A549 (cell line): ENCODE data around the gene OR5T3. TPM values are rescaled to one million over a fixed set of nuclear protein-coding genes. Genes with fewer than 3 reads are reported as not detected.
"Not testable (repeated sequence)": the region's sequence is repeated elsewhere in the genome, so short reads cannot be mapped to it uniquely, and the experiment has no call there.

Source experiments
- ATAC-seq, 2 experiments: fragments of 200-7000 bp in 1 of 2; fragments of >200 bp in 1 of 2; cut with Nextera tagmentation in 1 of 2; cut with Tn5 transposase in 1 of 2; 3 replicates each; pipeline versions ENCODE4 v1.8.0 to v1.9.1; 2018 to 2020; ENCODE audit warnings: mild to moderate bottlenecking in 1 of 2, moderate library complexity in 1 of 2
- CTCF ChIA-PET: fragments of 300-600 bp; sonication (Branson Sonifier 250); formaldehyde crosslinking; extraction: SDS; loops from one replicate; lab custom pipeline; 2021; ENCODE audit warnings: antibody characterized with exemption, inconsistent platforms; lab: Yijun Ruan, JAX
- POLR2A ChIA-PET: fragments of 350-600 bp; formaldehyde crosslinking; extraction: SDS; loops from one replicate; lab custom pipeline; 2021; ENCODE audit warnings: antibody characterized with exemption, inconsistent platforms; lab: Yijun Ruan, JAX
- DNase-seq, 2 experiments: peaks; one replicate each; pipeline versions ENCODE4 v3.0.0 to v3.0.0-alpha.2; 2011 to 2016; ENCODE audit warnings: low read depth in 1 of 2, low spot score in 1 of 2
- FAIRE-seq: peaks from 2 replicates; lab custom pipeline; 2011; peaks lifted over from hg19 to GRCh38; lab: Jason Lieb, UNC
- H3K27ac ChIP-seq, 2 experiments: fragments of >200 bp; sonication (Bioruptor Twin); formaldehyde crosslinking; 3 replicates each; pipeline ENCODE4 v1.5.1; 2016 to 2017
- H3K4me1 ChIP-seq: fragments of >200 bp; sonication (Bioruptor Twin); formaldehyde crosslinking; 3 replicates; pipeline ENCODE4 v1.6.1; 2016
- H3K4me2 ChIP-seq: fragments of >200 bp; sonication (Bioruptor Twin); formaldehyde crosslinking; 3 replicates; pipeline ENCODE4 v1.6.1; 2016
- H3K4me3 ChIP-seq: fragments of >200 bp; sonication (Bioruptor Twin); formaldehyde crosslinking; 3 replicates; pipeline ENCODE4 v1.5.1; 2016
- H3K9me3 ChIP-seq: fragments of >200 bp; sonication (Bioruptor Twin); formaldehyde crosslinking; 3 replicates; pipeline ENCODE4 v1.6.1; 2016
- BCL3 ChIP-seq: fragments of >200 bp; sonication (Bioruptor Twin); formaldehyde crosslinking; IDR thresholded peaks from 3 replicates; pipeline ENCODE4 v1.6.1; 2016
- CBX8 ChIP-seq: fragments of 200-600 bp; sonication (generic); IDR thresholded peaks from 2 replicates; pipeline ENCODE4 v1.6.1; 2016
- CEBPB ChIP-seq, 2 experiments: fragments of >200 bp in 1 of 2; sonication (Bioruptor Twin) in 1 of 2; formaldehyde crosslinking in 1 of 2; IDR thresholded peaks; 2 replicates each; pipeline ENCODE4 v1.6.1; 2012 to 2016
- CHD4 ChIP-seq: fragments of 200-600 bp; sonication (generic); IDR thresholded peaks from 2 replicates; pipeline ENCODE4 v1.6.1; 2016; ENCODE audit warnings: antibody characterized with exemption, mild to moderate bottlenecking, borderline replicate concordance
- E2F6 ChIP-seq: IDR thresholded peaks from 2 replicates; pipeline ENCODE4 v1.6.1; 2012; ENCODE audit warnings: low read depth, borderline replicate concordance
- ELK1 ChIP-seq: fragments of 150-350 bp; IDR thresholded peaks from 2 replicates; pipeline ENCODE4 v1.6.1; 2014; ENCODE audit warnings: low read depth, mild to moderate bottlenecking, low read length
- EP300 ChIP-seq, 2 experiments: fragments of >200 bp; sonication (Bioruptor Twin); formaldehyde crosslinking; IDR thresholded peaks; 2 replicates in 1 of 2; 3 replicates in 1 of 2; pipeline ENCODE4 v1.6.1; 2016 to 2017
- ESRRA ChIP-seq: fragments of 150-350 bp; IDR thresholded peaks from 2 replicates; pipeline ENCODE4 v1.6.1; 2014; ENCODE audit warnings: mild to moderate bottlenecking, low read length, borderline replicate concordance
- FOSB ChIP-seq: fragments of 250-450 bp; sonication (Bioruptor Pico); IDR thresholded peaks from 2 replicates; pipeline ENCODE4 v1.5.0; 2020; ENCODE audit warnings: mild to moderate bottlenecking, moderate library complexity
- FOSL2 ChIP-seq, 2 experiments: fragments of 450-650 bp in 1 of 2; fragments of >200 bp in 1 of 2; sonication (Bioruptor Twin) in 1 of 2; formaldehyde crosslinking; IDR thresholded peaks; 2 replicates each; pipeline versions ENCODE4 v1.5.0 to v1.6.1; 2016 to 2020; ENCODE audit warnings: mild to moderate bottlenecking in 1 of 2, moderate library complexity in 1 of 2
- HES2 ChIP-seq: fragments of >200 bp; sonication (Bioruptor Twin); formaldehyde crosslinking; IDR thresholded peaks from 2 replicates; pipeline ENCODE4 v1.6.1; 2016
- HMGXB4 ChIP-seq: fragments of 250-450 bp; sonication (Bioruptor Pico); IDR thresholded peaks from 2 replicates; pipeline ENCODE4 v1.5.0; 2021; ENCODE audit warnings: mild to moderate bottlenecking, moderate library complexity, borderline replicate concordance
- HOXB13 ChIP-seq: fragments of 250-450 bp; sonication (Bioruptor Pico); IDR thresholded peaks from 2 replicates; pipeline ENCODE4 v1.5.0; 2020; ENCODE audit warnings: low read depth, mild to moderate bottlenecking, moderate library complexity
- KDM1A ChIP-seq: fragments of 200-600 bp; sonication (generic); IDR thresholded peaks from 2 replicates; pipeline ENCODE4 v1.6.1; 2016; ENCODE audit warnings: low read depth, mild to moderate bottlenecking
- KDM5A ChIP-seq: fragments of 200-600 bp; sonication (generic); IDR thresholded peaks from 2 replicates; pipeline ENCODE4 v1.6.1; 2016; ENCODE audit warnings: antibody characterized with exemption, mild to moderate bottlenecking
- MAX ChIP-seq: IDR thresholded peaks from 2 replicates; pipeline ENCODE4 v1.6.1; 2012
- MAZ ChIP-seq: fragments of 150-350 bp; IDR thresholded peaks from 2 replicates; pipeline ENCODE4 v1.6.1; 2014; ENCODE audit warnings: antibody characterized with exemption, low read depth, low read length, borderline replicate concordance
- NR3C1 ChIP-seq: fragments of >200 bp; sonication (Bioruptor Twin); formaldehyde crosslinking; IDR thresholded peaks from 3 replicates; pipeline ENCODE4 v1.6.1; 2017
- RCOR1 ChIP-seq: fragments of 150-350 bp; IDR thresholded peaks from 2 replicates; pipeline ENCODE4 v1.6.1; 2014; ENCODE audit warnings: antibody characterized with exemption, low read length, low read depth
- SMC3 ChIP-seq: fragments of >200 bp; sonication (Bioruptor Twin); formaldehyde crosslinking; IDR thresholded peaks from 3 replicates; pipeline ENCODE4 v1.6.1; 2018; ENCODE audit warnings: inconsistent platforms
- TP53 ChIP-seq: fragments of 250-450 bp; sonication (Bioruptor Pico); IDR thresholded peaks from 2 replicates; pipeline ENCODE4 v1.5.0; 2021; ENCODE audit warnings: mild to moderate bottlenecking, moderate library complexity
- USF2 ChIP-seq: fragments of 450-650 bp; IDR thresholded peaks from 2 replicates; pipeline ENCODE4 v1.6.1; 2014; ENCODE audit warnings: antibody characterized with exemption
- WGBS: methylation state at CpG from one replicate; pipeline ENCODE4 v1.1.6; 2017; ENCODE audit errors: missing lambda C conversion rate; 5-methylcytosine and 5-hydroxymethylcytosine counted together
- polyA plus RNA-seq, 4 experiments: library from polyadenylated mRNA; depleted of rRNA in 3 of 4; stranded (reverse); fragments of >200 nt; fragmentation: RNase III in 1 of 4; extraction: RNeasy Plus Mini Kit Qiagen cat#74134 plus additional on column Dnase treatment in 1 of 4; gene quantifications; 2 replicates in 3 of 4; 3 replicates in 1 of 4; pipeline ENCODE4 v1.2.3, GENCODE V29; 2011 to 2017

Gene OR5T3
- polyA plus RNA-seq, 2 of the 4 experiments (the other 2 are of a cell fraction), result not detected

- no peak for TF ChIP-seq RCOR1
Observed at GRCh38 chr11:56214537-56214936, 37.5 kb upstream of the OR5T3 start (continued).

GRCh38 chr11:56219735-56220134 lies 32.3 kb upstream of the OR5T3 start:
- FAIRE-seq, CTCF ChIA-PET, H3K27ac ChIP-seq, POLR2A ChIA-PET, DNase-seq, H3K4me3 ChIP-seq, H3K9me3 ChIP-seq, H3K4me2 ChIP-seq, H3K4me1 ChIP-seq, ATAC-seq: not testable (repeated sequence)
- 3% methylated on average over 4 of the region's 5 CpGs for whole genome bisulfite sequencing

GRCh38 chr11:56234155-56234554 lies 17.9 kb upstream of the OR5T3 start, which contains the start of gene OR5T2:
Gene OR5T2 (minus strand): TSS chr11:56234255. CDS start chr11:56233062, 1,193 bp downstream.
- ChIA-PET CTCF (no interaction called here), POLR2A (no interaction called here)
- no peak within 1 kb of the TSS for H3K4me3 ChIP-seq
- no peak within 1 kb of the TSS for H3K27ac ChIP-seq
- TF ChIP-seq TP53 (CRISPR knock-in tag), result no peak
- no peak for TF ChIP-seq NR3C1
- no peak for TF ChIP-seq KDM1A
- no peak for TF ChIP-seq HES2
- no peak for TF ChIP-seq EP300 (IDR thresholded peaks at IDR 0.05)
- no peak for TF ChIP-seq CEBPB (IDR thresholded peaks at IDR 0.05)
- WGBS, result 7% methylated on average over 1 of the region's 1 CpG
- no peaks in the 10 kb centered on the region for H3K9me3 ChIP-seq
- ATAC-seq, result no peak
- H3K4me2 ChIP-seq, result no peak within 1 kb of the TSS
- no peaks in the 10 kb centered on the region for H3K4me1 ChIP-seq
- no peak for DNase-seq
- no peak for FAIRE-seq

- Histone ChIP-seq H3K4me1 (no peaks in the 10 kb centered on the region), H3K4me2 (no peak overlapping the region)
- FAIRE-seq, result no peak
- TF ChIP-seq MAZ, result no peak
- TF ChIP-seq CBX8, result no peak
- TF ChIP-seq, all 56 proteins: peak for 0
- 2% methylated on average over 3 of the region's 3 CpGs for WGBS
- ChIA-PET CTCF (interaction anchor here (0.9 to 1.0 kb wide), 2 partner anchors 23 to 36 kb away, joined by 3 to 4 read pairs; no protein-coding TSS in a partner anchor), POLR2A (no interaction called here)
- Histone ChIP-seq H3K9me3 (no peaks in the 10 kb centered on the region; the same call in 2 of the 3 replicates), H3K27ac (no peak overlapping the region), H3K4me3 (no peak overlapping the region)
- ATAC-seq (no peak), DNase-seq (no peak)
Observed at GRCh38 chr11:56271092-56271491, 19.0 kb downstream of the OR5T3 start.

GRCh38 chr11:56273854-56274253 lies 21.8 kb downstream of the OR5T3 start, which contains the start of gene OR5T1:
Gene OR5T1 (plus strand): TSS chr11:56274154. CDS start chr11:56275639, 1,485 bp downstream.
- no peak for FAIRE-seq
- ChIA-PET CTCF (no interaction called here), POLR2A (no interaction called here)
- Histone ChIP-seq H3K4me1 (no peaks in the 10 kb centered on the region), H3K9me3 (no peaks in the 10 kb centered on the region), H3K27ac (no peak within 1 kb of the TSS), H3K4me2 (no peak within 1 kb of the TSS), H3K4me3 (no peak within 1 kb of the TSS)
- ATAC-seq, result no peak
- no peak for DNase-seq
- TF ChIP-seq HMGXB4, result no peak
- no peak for TF ChIP-seq ELK1
- no peak for TF ChIP-seq SMC3
- TF ChIP-seq BCL3, result no peak
- TF ChIP-seq E2F6, result no peak
- no peak for TF ChIP-seq USF2
- TF ChIP-seq CHD4, result no peak
- TF ChIP-seq EP300 (IDR thresholded peaks at IDR 0.05), result no peak
- no peak for TF ChIP-seq RCOR1
- TF ChIP-seq HOXB13 (CRISPR knock-in tag), result no peak
- TF ChIP-seq ESRRA, result no peak
- no peak for TF ChIP-seq FOSB (CRISPR knock-in tag)
- no peak for TF ChIP-seq MAX
- no peak for TF ChIP-seq KDM5A
- no peak for TF ChIP-seq FOSL2 (IDR thresholded peaks at IDR 0.05)
- no peak for TF ChIP-seq FOSL2 (CRISPR knock-in tag; IDR thresholded peaks at IDR 0.05)
- TF ChIP-seq HES2, result no peak
